Inflammatory macrophage treated with lipopolysaccharide for 4 hours (primary cell): ENCODE measurements around the gene SPATS2L.
"Not testable (repeated sequence)": the region's sequence is repeated elsewhere in the genome, so short reads cannot be mapped to it uniquely, and the experiment has no call there.

Experiments
- DNase-seq: peaks from one replicate; pipeline ENCODE4 v3.0.0-alpha.2; 2020

SPATS2L gene

GRCh38 chr2:200320344-200320743 is 13.9 kb downstream of the SPATS2L start:
- DNase-seq = peak; percentile 36

- DNase-seq = no peak
Measured at GRCh38 chr2:200320991-200321390, 14.5 kb downstream of the SPATS2L start.

- no peak for DNase-seq
Measured at GRCh38 chr2:200321780-200322534, 15.5 kb downstream of the SPATS2L start.

- no peak for DNase-seq
Measured at GRCh38 chr2:200322607-200323006, 16.1 kb downstream of the SPATS2L start.

GRCh38 chr2:200324362-200324761 is 17.9 kb downstream of the SPATS2L start:
- no peak for DNase-seq

- no peak for DNase-seq
Measured at GRCh38 chr2:200329384-200329783, 22.9 kb downstream of the SPATS2L start.

- peak; percentile 53 for DNase-seq
Measured at GRCh38 chr2:200329798-200330197, 23.3 kb downstream of the SPATS2L start.

- DNase-seq = no peak
Measured at GRCh38 chr2:200330351-200331060, 24.0 kb downstream of the SPATS2L start.

GRCh38 chr2:200331061-200331400 is 24.5 kb downstream of the SPATS2L start:
- DNase-seq = no peak

- DNase-seq = no peak
Measured at GRCh38 chr2:200335657-200336056, 29.2 kb downstream of the SPATS2L start.

- DNase-seq = no peak
Measured at GRCh38 chr2:200336980-200337615, 30.6 kb downstream of the SPATS2L start.

- peak; percentile 27 for DNase-seq
Measured at GRCh38 chr2:200337621-200338020, 31.1 kb downstream of the SPATS2L start.

- DNase-seq = peak; percentile 64
Measured at GRCh38 chr2:200338692-200339091, 32.2 kb downstream of the SPATS2L start.

GRCh38 chr2:200340508-200341224 is 34.2 kb downstream of the SPATS2L start:
- DNase-seq = no peak

- DNase-seq = no peak
Measured at GRCh38 chr2:200341376-200341775, 34.9 kb downstream of the SPATS2L start.

GRCh38 chr2:200342235-200342634 is 35.7 kb downstream of the SPATS2L start:
- no peak for DNase-seq

- DNase-seq = no peak
Measured at GRCh38 chr2:200342654-200343053, 36.2 kb downstream of the SPATS2L start.

- DNase-seq = not testable (repeated sequence)
Measured at GRCh38 chr2:200344202-200344601, 37.7 kb downstream of the SPATS2L start.

- no peak for DNase-seq
Measured at GRCh38 chr2:200345975-200346374, 39.5 kb downstream of the SPATS2L start.

GRCh38 chr2:200347301-200347700 is 40.8 kb downstream of the SPATS2L start:
- no peak for DNase-seq

- peak; percentile 20 for DNase-seq
Measured at GRCh38 chr2:200348897-200349563, 42.5 kb downstream of the SPATS2L start.

GRCh38 chr2:200349868-200350267 is 43.4 kb downstream of the SPATS2L start:
- no peak for DNase-seq

GRCh38 chr2:200350850-200351285 is 44.4 kb downstream of the SPATS2L start:
- DNase-seq = no peak
